OCI-LY7 (cell line): Measurements from ENCODE around the gene PARD3B.

Experiments
- CTCF ChIP-seq: fragments of 200-600 bp; sonication (generic); conservative IDR thresholded peaks from 2 replicates; pipeline ENCODE4 v1.5.1; 2014; ENCODE audit warnings: mild to moderate bottlenecking, antibody characterized with exemption, low read length, moderate library complexity, mixed read lengths
- EZH2phosphoT487 ChIP-seq: fragments of 200-600 bp; sonication (generic); IDR thresholded peaks from 2 replicates; pipeline ENCODE4 v1.6.1; 2018; ENCODE audit warnings: low read depth, borderline replicate concordance, mild to moderate bottlenecking, mixed run types, antibody characterized with exemption, low read length, moderate library complexity, mixed read lengths

GRCh38 chr2:205259121-205259520 lies 713.8 kb downstream of the PARD3B start:
- TF ChIP-seq CTCF (no peak), EZH2phosphoT487 (no peak)
